SJSA1 (cell line): ENCODE measurements around the gene SGCE. TPM values are rescaled to one million over a fixed set of nuclear protein-coding genes. Genes with fewer than 3 reads are reported as not detected.
A peak's percentile ranks its signal among the peaks of the same experiment; 100 is the strongest.

Source experiments
- DNase-seq, 2 experiments: peaks; one replicate each; pipeline ENCODE4 v3.0.0-alpha.2; 2015 to 2020; ENCODE audit warnings: low spot score in 2 of 2, low read depth in 1 of 2
- H3K27ac ChIP-seq: fragments of 250-450 bp; sonication (Bioruptor Pico); 2 replicates; pipeline ENCODE4 v1.5.1; 2020; ENCODE audit warnings: mild to moderate bottlenecking, moderate library complexity
- H3K27me3 ChIP-seq: fragments of 250-450 bp; sonication (Bioruptor Pico); replicated peaks from 2 replicates; pipeline ENCODE4 v1.5.1; 2020; ENCODE audit warnings: mild to moderate bottlenecking, moderate library complexity
- H3K36me3 ChIP-seq: fragments of 250-450 bp; sonication (Bioruptor Pico); 2 replicates; pipeline ENCODE4 v1.5.1; 2020; ENCODE audit warnings: mild to moderate bottlenecking
- H3K4me1 ChIP-seq: fragments of 250-450 bp; sonication (Bioruptor Pico); replicated peaks from 2 replicates; pipeline ENCODE4 v1.6.1; 2021; ENCODE audit warnings: mild to moderate bottlenecking
- H3K4me3 ChIP-seq: fragments of 250-450 bp; sonication (Bioruptor Pico); 2 replicates; pipeline ENCODE4 v1.5.1; 2020; ENCODE audit warnings: mild to moderate bottlenecking
- H3K9me3 ChIP-seq: fragments of 250-450 bp; sonication (Bioruptor Pico); replicated peaks from 2 replicates; pipeline ENCODE4 v1.5.1; 2020; ENCODE audit warnings: mild to moderate bottlenecking
- total RNA-seq: library from RNA; depleted of rRNA; stranded (reverse); fragments of >200 nt; shearing (Covaris generic); gene quantifications from 2 replicates; pipeline ENCODE4 v1.2.3, GENCODE V29; 2014

Gene SGCE
- total RNA-seq, 1 experiment from 2014 or later: 123 TPM

DNA sequence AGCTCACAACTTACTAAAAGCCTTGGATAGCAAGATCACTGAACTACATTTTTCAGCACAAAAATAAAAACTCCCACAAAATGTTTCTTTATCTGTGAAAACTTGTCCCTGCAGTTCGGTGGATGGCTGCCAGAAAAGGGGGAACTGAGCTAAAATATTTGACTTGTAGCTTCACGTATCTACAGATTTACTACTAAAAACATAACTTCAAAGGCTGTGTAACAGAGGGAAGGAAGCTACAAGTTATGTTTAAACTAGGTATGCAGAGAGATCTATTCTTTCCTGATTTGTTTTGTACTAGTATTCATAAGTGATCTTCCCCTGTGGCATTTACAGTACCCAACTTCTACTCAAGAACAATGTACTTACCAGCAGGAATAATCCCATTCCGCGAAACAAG, 25.1 kb downstream of the SGCE start:
- H3K27me3 ChIP-seq: no peaks in the 10 kb centered on the region
- H3K27ac ChIP-seq: no peak overlapping the region
- H3K4me1 ChIP-seq: peaks cover 14% of the 10 kb centered on the region
- no peak for DNase-seq
- H3K9me3 ChIP-seq: no peaks in the 10 kb centered on the region
- H3K36me3 ChIP-seq: peaks cover 1% of the 10 kb centered on the region; the same call in 1 of the 2 replicates
- H3K4me3 ChIP-seq: no peak overlapping the region

DNA sequence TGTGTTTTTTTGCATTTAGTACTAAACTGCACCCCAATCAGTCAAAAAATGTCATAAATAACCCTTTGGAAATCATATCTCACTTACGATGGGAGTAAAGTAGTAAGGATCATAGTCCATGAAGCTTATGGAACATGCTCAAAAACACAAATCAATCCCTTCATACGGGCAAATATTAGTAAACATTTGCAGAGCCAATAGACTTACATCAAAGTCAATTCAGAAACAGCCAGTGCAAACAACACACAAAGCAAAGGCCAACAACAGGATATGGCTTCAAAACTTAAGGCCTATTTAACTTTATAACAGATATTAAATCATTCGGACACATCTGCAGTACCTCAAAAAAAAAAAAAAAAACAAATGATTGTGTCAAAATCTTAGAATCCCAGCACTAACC, 32.1 kb downstream of the SGCE start:
- peaks cover 11% of the 10 kb centered on the region for H3K4me1 ChIP-seq
- no peak for DNase-seq

DNA sequence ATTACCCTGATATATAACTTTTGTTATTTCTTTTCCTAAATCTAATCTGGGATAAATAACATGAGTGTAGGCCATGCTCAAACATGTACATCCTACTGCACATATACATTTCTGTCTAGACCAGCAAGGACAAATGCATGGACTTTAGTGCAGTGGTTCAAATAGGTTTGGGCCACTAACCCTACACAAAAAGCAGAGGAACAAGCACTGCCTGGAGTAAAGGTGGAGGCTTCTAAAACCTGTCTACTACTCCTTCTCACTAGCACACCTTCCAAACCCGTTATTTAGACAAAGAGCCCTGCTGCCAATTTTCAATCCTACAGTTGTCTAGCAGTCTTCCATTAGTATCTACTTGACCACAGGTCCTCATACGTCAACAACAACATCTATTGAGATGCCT, 34.8 kb downstream of the SGCE start:
- H3K4me3 ChIP-seq: no peak overlapping the region
- DNase-seq: no peak

More for the DNA sequence above, 32.1 kb downstream of the SGCE start:
- no peaks in the 10 kb centered on the region for H3K27me3 ChIP-seq
- H3K27ac ChIP-seq: no peak overlapping the region
- H3K9me3 ChIP-seq: no peaks in the 10 kb centered on the region
- H3K36me3 ChIP-seq: peaks cover 13% of the 10 kb centered on the region
- H3K4me3 ChIP-seq: no peak overlapping the region

DNA sequence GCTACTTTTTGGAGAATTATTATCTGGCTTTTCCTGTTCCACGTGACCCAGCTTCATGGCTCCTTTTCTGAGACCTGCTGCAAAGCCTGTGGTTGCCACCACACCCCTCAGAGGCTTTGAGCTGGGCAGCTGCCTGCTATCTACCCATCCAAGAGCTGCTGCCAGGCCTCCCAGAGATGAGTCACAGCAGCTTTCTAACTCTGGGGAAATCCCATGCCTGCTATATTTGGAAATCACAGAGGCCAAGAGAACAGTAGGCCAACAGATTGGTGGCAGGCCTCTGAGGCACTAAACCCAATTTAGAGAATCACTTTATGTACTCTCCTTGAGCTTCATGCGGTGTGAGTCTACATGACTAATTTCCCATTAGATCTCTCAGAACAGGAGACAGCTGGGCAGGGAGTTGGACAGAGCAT, 35.2 kb downstream of the SGCE start:
- peak; percentile 83 to 90 for DNase-seq
- H3K36me3 ChIP-seq: peaks cover 26% of the 10 kb centered on the region
- H3K27ac ChIP-seq: peak overlapping the region; percentile 51
- H3K27me3 ChIP-seq: no peaks in the 10 kb centered on the region
- H3K4me1 ChIP-seq: peaks cover 11% of the 10 kb centered on the region
- no peak overlapping the region for H3K4me3 ChIP-seq
- H3K9me3 ChIP-seq: no peaks in the 10 kb centered on the region

More for the DNA sequence above, 34.8 kb downstream of the SGCE start:
- no peaks in the 10 kb centered on the region for H3K9me3 ChIP-seq
- no peaks in the 10 kb centered on the region for H3K27me3 ChIP-seq
- H3K36me3 ChIP-seq: peaks cover 23% of the 10 kb centered on the region
- H3K4me1 ChIP-seq: peaks cover 11% of the 10 kb centered on the region
- peak overlapping the region; percentile 51 for H3K27ac ChIP-seq

DNA sequence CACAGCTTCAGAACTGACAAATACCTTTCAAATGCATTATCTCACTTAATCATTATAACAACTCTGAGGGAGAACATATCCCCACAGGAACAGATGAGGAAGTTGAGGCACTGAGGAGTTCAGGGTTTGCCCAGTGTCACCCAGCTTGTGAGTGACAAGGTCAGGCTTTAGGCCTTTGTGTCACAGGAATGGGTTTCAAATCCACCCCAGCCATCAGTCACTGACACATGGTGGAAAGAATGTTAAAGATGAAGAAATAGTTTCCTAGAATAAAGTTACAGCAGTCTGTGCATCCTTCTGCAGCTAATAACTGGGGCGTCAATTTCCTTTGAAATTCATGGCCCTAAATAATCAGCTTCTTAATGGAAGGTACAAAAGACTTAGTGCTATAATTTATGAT, 37.8 kb downstream of the SGCE start:
- Histone ChIP-seq H3K36me3 (peaks cover 34% of the 10 kb centered on the region), H3K27me3 (no peaks in the 10 kb centered on the region), H3K9me3 (no peaks in the 10 kb centered on the region), H3K4me1 (peaks cover 11% of the 10 kb centered on the region), H3K4me3 (no peak overlapping the region), H3K27ac (no peak overlapping the region)
- DNase-seq: no peak

DNA sequence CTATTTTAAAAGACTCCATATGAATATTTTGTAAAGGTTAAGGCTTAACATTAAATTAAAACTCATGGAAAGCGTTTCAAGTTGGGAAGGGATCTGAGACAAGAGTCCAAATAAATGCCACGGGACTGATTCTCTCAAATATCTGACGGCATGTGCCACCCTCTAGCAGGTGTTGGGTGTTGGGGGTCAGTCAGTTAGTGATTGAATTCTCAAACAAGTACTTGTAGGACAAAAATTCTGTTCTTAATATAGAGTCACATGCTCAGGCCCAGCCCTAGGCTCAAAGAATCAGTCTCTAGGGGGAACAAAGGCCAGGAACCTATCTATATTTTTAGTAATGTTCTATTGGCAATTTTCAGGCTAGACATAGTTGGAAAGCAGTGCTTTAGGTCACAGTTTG, 39.1 kb downstream of the SGCE start:
- Histone ChIP-seq H3K27ac (no peak overlapping the region), H3K27me3 (no peaks in the 10 kb centered on the region), H3K9me3 (no peaks in the 10 kb centered on the region), H3K4me3 (no peak overlapping the region), H3K36me3 (peaks cover 29% of the 10 kb centered on the region), H3K4me1 (peaks cover 11% of the 10 kb centered on the region)
- DNase-seq: no peak

DNA sequence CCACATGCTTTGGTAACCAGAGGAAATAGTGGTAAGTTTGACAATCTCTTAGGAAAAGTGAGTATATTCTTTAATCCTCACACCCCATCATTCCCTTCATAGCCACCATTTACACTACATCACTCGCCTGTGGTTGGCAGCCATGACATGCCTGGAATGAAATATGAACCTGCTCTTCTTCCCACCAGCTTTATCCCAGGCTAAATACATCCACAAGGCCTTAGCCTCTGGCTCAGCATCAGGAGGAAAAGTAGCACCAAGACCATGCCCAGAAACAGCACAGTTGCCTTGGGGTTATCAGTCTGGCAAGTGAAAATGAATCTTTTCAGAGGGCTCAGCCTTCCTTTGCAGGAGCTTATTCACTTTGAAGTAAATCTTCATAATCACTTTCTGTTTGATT, 40.3 kb downstream of the SGCE start:
- H3K4me1 ChIP-seq: peaks cover 1% of the 10 kb centered on the region
- H3K4me3 ChIP-seq: no peak overlapping the region
- no peak overlapping the region for H3K27ac ChIP-seq
- no peaks in the 10 kb centered on the region for H3K27me3 ChIP-seq
- no peaks in the 10 kb centered on the region for H3K9me3 ChIP-seq
- DNase-seq: no peak
- peaks cover 20% of the 10 kb centered on the region for H3K36me3 ChIP-seq

DNA sequence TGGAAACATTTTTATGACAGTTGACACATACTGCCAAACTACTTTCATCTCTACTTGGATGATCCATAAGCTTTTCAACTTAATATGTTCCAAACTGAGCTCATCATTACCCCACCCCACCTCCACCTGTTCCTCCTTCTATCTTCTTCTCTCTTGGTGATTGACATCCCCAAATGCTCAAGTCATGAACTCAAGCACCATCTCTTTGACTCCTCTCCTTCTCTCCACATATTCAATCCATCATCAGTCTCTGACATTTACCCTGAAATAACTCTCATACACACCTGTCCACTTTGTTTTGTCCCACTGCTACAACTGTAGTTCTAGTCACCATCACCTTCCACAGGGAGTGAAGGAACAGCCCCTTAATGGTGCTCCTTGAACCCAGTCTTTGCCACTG, 43.3 kb downstream of the SGCE start:
- H3K27me3 ChIP-seq: no peaks in the 10 kb centered on the region
- H3K4me1 ChIP-seq: no peaks in the 10 kb centered on the region
- H3K36me3 ChIP-seq: peaks cover 14% of the 10 kb centered on the region
- no peak for DNase-seq
- no peak overlapping the region for H3K27ac ChIP-seq
- H3K9me3 ChIP-seq: no peaks in the 10 kb centered on the region
- H3K4me3 ChIP-seq: no peak overlapping the region

DNA sequence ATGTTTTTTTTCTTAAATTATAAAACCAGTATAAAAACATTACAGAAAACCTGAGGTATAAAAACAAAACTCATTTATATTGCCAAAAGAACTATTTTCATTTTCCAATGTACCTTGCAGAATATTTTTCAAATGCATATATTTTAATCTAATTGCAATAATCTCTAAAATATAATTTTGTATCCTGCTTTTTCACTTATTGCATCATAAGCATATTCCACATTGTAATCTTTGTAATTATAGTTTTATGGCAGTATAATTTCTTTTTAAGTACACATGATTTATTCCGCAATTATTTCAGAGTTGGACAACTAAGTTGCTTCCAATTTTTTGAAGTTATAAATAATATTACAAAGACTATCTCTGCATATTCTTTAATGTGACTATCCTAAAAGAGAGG, 43.7 kb downstream of the SGCE start:
- H3K4me3 ChIP-seq: no peak overlapping the region
- no peak overlapping the region for H3K27ac ChIP-seq
- no peaks in the 10 kb centered on the region for H3K9me3 ChIP-seq
- no peaks in the 10 kb centered on the region for H3K4me1 ChIP-seq
- DNase-seq: no peak
- H3K27me3 ChIP-seq: no peaks in the 10 kb centered on the region
- peaks cover 16% of the 10 kb centered on the region; the same call in 1 of the 2 replicates for H3K36me3 ChIP-seq

DNA sequence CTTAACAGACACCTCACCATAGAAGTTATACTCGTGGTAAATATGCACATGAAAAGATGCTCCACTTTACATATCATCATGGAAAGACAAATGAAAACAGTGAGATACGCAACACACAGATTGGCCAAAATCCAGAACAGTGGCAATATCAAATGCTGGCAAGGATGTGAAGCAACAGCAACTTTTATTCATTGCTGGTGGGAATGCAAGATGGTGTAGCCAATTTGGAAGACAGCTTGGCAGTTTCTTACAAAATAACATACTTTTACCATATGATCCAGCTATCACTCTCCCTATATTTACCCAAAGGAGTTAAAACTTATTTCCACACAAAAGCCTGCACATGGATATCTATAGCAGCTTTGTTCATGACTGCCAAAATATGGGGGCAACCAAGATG, 46.4 kb downstream of the SGCE start:
- Histone ChIP-seq H3K27me3 (no peaks in the 10 kb centered on the region), H3K4me1 (no peaks in the 10 kb centered on the region), H3K36me3 (0 out of 2 replicates have a peak, but pooled peaks cover 7% of the 10 kb centered on the region), H3K9me3 (no peaks in the 10 kb centered on the region), H3K4me3 (no peak overlapping the region), H3K27ac (no peak overlapping the region)
- DNase-seq: no peak

DNA sequence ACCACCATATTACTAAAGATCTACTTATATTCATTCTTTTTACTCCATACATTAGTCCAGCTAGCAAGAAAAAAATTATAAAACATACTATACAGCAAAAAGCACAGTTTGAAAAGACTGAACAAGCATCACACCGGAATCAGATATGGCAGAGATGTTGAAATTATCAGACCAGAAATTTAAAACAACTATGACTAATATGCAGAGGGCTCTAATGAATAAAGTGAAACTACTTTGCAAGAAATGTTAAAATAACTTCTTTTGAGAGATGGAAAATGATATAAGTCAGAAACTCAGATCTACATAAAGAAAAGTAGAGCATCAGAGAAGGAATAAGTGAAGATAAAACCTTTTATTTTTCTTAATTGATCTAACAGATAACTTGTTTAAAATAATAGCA, 50.9 kb downstream of the SGCE start:
- H3K27ac ChIP-seq: no peak overlapping the region
- H3K9me3 ChIP-seq: no peaks in the 10 kb centered on the region
- no peaks in the 10 kb centered on the region for H3K27me3 ChIP-seq
- H3K36me3 ChIP-seq: peaks cover 10% of the 10 kb centered on the region
- no peak overlapping the region for H3K4me3 ChIP-seq
- H3K4me1 ChIP-seq: no peaks in the 10 kb centered on the region
- no peak for DNase-seq

DNA sequence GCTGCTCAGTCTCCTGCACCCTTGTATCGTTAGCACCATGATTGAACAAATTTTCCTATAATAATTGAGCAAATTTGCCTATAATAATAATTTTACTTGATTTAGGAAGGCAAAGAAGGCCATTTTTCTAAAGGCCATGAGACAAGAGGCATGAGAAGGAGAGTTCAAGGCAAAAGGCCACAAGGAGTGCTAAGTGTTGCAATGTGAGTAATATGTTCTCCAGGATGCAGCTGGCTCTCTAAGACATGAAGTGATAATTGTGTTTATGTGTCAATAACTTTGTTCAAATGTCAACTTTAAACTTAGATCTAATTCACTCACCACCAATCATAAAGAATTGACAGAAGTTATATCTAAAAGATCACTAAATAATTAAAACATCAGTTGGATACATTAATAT, 53.8 kb downstream of the SGCE start:
- peaks cover 13% of the 10 kb centered on the region for H3K36me3 ChIP-seq
- no peaks in the 10 kb centered on the region for H3K9me3 ChIP-seq
- no peak for DNase-seq
- H3K27ac ChIP-seq: no peak overlapping the region
- H3K27me3 ChIP-seq: no peaks in the 10 kb centered on the region
- H3K4me3 ChIP-seq: no peak overlapping the region
- no peaks in the 10 kb centered on the region for H3K4me1 ChIP-seq

DNA sequence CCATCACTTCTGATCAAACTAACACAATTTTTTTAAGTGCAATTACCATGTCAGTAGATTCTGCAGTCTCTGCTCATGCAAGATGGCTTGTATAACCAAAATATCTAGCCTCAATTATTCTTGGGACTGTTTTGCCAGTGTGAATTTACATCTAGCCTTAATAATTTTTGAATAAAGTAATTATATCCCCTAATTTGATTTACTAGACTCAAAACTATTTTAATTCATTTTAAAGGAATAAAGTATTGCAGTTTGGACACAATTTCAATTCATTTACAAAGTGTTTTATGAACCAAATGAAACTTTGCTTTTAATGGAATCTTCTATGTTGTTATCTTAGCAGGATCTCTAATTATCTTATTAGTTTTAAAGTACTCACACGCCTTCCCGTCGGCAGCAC, 55.7 kb downstream of the SGCE start:
- H3K4me3 ChIP-seq: no peak overlapping the region
- H3K36me3 ChIP-seq: peaks cover 12% of the 10 kb centered on the region
- H3K27ac ChIP-seq: no peak overlapping the region
- no peaks in the 10 kb centered on the region for H3K9me3 ChIP-seq
- H3K4me1 ChIP-seq: no peaks in the 10 kb centered on the region
- no peak for DNase-seq
- no peaks in the 10 kb centered on the region for H3K27me3 ChIP-seq

DNA sequence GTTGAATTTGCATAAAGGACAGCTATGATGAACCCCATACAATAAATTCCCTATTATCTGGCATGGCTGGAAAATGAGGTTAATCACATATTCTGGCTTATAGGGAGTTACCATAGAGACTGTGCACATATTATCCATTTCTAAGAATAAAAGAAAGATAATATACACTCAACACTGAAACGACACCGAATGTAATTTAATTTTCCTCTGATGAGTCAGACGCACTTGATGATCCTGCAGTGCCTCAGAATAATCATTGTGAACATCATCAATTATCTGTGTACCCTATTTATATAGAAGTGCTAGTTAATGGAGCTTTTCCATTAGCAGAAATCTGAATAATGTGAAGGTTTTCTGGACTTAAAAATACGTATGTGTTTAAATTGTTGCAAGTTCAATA, 60.2 kb downstream of the SGCE start:
- Histone ChIP-seq H3K4me1 (no peaks in the 10 kb centered on the region), H3K27me3 (no peaks in the 10 kb centered on the region), H3K27ac (no peak overlapping the region), H3K4me3 (no peak overlapping the region), H3K36me3 (peaks cover 24% of the 10 kb centered on the region), H3K9me3 (no peaks in the 10 kb centered on the region)
- no peak for DNase-seq

DNA sequence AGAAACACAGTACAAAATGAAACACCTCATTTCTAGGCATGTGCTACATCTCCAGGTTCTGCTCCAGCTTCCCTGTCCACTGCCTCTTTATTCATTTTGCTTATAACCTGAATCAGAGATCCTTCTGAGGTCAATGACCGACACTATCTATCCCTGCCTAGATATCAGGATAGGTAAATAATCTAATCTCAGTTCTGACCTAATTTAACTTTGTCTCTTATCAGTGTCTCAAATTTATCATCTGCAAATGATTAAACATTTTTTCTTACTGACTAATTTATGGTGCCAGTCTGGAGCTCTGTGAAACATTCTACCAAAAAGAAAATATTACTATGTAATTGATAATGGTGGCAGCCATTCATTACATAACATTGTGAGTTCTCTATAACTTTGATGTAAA, 61.1 kb downstream of the SGCE start:
- DNase-seq: no peak
- Histone ChIP-seq H3K4me3 (no peak overlapping the region), H3K9me3 (no peaks in the 10 kb centered on the region), H3K27me3 (no peaks in the 10 kb centered on the region), H3K36me3 (peaks cover 20% of the 10 kb centered on the region; the same call in 1 of the 2 replicates), H3K4me1 (no peaks in the 10 kb centered on the region), H3K27ac (no peak overlapping the region)
